AG09319 (cell line): ENCODE measurements around the gene LCAT.

Source experiments
- DNase-seq: peaks from one replicate; pipeline ENCODE4 v3.0.0-alpha.2; 2010; ENCODE audit warnings: low read depth; ENCODE audit errors: extremely low read depth
- TF ChIP-seq, protein P1 (sequence below): IDR thresholded peaks from 2 replicates; pipeline ENCODE4 v1.5.1; 2011; ENCODE audit warnings: low read depth, mild to moderate bottlenecking, inconsistent platforms, low read length, moderate library complexity

The LCAT gene

DNA sequence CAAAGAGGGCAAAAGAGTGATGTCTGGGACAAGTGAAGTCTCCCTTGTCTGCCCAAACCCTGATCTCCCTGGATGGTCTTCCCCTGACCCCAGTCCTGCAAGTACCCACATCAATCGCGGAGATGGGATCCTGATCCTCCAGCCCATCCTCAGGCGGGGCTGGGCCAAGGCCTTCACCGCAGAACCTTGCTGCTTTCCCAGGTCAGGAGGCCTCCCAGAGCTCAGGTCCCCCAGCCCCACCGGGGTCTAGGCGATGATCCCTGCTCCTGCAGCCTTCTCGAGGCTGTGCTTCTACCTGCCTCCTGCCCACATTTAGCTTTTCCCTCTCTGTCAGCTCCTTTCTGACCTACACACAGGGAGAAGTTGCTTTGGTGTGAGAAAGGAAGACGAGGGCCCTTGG, 18.2 kb upstream of the LCAT start:
- DNase-seq, result no peak
- TF ChIP-seq, protein P1, sequence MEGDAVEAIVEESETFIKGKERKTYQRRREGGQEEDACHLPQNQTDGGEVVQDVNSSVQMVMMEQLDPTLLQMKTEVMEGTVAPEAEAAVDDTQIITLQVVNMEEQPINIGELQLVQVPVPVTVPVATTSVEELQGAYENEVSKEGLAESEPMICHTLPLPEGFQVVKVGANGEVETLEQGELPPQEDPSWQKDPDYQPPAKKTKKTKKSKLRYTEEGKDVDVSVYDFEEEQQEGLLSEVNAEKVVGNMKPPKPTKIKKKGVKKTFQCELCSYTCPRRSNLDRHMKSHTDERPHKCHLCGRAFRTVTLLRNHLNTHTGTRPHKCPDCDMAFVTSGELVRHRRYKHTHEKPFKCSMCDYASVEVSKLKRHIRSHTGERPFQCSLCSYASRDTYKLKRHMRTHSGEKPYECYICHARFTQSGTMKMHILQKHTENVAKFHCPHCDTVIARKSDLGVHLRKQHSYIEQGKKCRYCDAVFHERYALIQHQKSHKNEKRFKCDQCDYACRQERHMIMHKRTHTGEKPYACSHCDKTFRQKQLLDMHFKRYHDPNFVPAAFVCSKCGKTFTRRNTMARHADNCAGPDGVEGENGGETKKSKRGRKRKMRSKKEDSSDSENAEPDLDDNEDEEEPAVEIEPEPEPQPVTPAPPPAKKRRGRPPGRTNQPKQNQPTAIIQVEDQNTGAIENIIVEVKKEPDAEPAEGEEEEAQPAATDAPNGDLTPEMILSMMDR, result no peak

DNA sequence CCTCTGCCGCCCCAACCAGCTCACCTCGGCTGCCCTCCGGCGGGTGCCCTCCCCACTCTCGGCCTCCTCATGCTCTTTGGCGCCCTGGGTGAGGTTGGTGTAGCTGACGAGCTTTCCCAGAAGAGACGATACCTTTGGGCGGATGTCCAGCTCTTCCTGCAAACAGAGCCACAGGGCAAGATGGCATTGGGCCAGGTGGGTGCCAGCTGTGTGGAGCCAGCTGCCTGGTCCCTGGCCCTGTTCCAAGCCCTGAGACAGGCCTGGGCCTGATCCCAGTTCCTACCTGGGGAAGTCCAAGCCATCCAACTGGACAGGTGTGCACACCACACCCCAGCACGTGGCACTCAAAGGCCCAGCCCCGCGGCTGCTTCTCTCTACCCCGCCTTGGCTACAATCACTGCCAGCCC, 17.6 kb upstream of the LCAT start:
- no peak for DNase-seq
- TF ChIP-seq, protein P1, result no peak

DNA sequence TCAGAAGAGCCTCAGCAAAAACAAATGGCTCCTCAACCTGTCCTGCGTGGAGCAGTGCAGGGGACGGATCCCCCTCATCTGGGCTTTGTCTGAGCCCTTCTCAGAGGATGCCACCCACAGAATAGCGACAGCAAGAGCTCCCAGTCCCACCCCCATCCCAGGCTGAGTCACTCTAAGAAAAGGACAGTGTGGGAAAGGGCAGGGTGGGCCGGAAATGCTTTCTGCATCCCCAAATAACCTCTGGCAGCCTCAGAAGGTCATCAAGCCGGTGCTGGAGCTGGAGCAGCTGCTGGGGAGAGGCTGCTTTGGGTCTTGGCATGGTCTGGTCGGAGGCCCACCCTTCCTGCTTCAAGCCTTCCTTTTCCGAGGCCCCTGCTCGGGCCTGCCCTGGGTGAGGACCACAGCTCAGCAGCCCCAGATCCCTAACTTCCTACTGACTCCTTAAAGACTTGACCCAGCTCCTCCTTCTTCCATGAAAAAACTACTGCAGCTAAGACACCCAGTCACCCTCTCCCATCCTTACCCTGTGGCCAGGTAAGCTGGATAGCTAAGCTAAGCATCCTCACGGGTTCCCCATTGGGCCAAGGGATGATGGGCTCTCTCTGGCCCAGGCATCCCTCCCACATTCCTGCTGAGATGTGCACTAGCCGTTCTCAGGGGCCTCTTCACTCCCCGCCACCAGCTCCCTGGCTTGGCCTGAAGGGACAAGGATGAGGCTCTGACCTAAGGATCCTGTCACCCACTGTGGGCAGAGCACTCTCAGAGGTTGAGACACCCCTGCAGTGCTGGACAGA, 15.8 kb upstream of the LCAT start:
- TF ChIP-seq, protein P1, result no peak
- no peak for DNase-seq

DNA sequence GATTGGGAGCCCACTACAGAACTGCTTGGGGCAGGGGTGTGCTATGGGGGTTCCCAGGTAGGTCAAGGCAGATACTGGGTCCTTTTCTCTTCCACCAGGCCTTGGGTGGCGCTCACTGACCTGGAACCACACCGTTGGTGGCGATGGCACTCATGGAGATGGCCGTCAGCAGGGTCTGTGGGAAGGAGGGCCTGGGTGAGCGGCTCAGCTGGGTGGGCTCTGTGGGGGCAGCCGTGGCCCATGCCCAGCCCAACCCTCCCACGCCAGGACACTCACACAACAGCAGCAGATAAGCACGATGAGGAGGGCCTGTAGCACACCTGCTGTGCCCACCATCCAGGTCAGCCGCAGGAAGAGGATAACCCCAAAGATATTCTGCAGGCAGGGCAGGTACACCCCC, 13.7 kb upstream of the LCAT start:
- DNase-seq, result no peak
- TF ChIP-seq, protein P1, result no peak

DNA sequence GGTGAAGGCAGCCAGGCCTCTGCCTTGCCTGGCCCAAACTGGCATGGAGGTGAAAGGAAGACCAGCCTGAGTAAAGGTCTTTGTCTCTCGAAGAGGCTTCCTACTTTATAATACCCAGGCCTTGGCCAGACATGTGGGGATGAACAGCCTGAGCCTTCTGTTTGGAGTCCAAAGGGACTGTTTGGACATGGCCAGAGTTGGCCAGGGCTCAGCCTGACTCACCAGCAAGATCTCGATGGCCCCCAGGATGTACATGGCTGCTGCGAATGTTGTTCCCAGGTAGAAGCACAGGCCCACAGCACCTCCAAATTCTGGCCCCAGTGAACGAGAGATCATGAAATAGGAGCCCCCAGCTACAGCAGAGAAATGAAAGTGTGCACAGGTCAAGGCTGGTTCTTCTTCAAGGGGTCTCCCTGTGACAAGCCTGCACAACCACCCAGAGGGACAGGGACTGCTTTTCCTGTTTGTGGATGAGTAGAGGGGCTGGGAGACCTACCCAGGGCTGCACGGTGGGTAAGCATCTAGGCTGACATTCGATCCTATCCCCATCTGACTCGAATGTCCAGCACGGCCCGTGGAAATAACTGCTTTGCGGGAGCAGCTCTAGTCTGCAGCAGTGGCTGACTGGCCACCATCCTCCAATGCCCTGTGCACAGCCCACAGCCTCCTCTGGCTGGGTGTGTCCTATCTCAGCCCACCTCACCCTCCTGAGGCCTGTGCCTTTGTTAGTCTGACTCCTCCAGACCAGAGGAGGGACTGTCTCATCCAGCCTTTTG, 10.7 kb upstream of the LCAT start:
- no peak for DNase-seq
- TF ChIP-seq, protein P1, result no peak

DNA sequence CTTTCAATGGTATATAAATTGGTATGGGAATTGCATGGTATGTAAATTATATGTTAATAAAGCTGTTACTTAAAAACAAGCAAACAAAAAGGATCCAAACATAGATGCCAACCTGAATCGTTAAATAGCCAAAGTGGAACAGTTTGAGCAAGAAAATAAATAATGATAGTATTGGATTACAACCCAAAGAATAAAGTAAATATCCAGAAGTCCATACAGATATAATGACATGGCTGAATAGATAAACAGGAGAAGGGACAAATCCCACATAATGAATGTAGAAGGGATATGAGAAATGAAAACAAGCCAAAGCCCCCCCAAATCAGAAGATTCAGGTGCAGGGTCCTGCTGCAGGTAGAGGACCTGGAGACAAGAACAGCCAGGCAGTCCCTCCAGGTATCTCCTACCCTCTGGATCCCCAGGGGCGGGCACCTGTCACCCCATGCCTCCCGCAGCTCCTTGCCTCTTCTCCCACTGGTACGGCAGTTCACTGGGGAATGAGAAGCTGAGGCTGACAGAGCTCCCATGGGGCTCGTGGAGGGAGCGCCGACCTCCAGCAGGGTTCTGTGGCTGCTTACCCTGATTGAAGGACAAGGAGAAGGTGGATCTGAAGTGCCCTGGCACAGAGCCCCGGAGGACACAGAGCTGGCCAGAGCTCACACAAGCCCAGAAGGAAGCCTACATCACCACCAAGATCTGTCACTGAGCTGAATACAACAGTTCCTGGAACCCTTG, 9.9 kb upstream of the LCAT start:
- no peak for DNase-seq

More for the DNA sequence above, 9.9 kb upstream of the LCAT start:
- TF ChIP-seq, protein P1, result no peak
